ENCODE data around the gene TMEM17.

TMEM17 gene

GRCh38 chr2:62525549-62526269 is 19.7 kb upstream of the TMEM17 start:
- TF ChIP-seq, protein P1, sequence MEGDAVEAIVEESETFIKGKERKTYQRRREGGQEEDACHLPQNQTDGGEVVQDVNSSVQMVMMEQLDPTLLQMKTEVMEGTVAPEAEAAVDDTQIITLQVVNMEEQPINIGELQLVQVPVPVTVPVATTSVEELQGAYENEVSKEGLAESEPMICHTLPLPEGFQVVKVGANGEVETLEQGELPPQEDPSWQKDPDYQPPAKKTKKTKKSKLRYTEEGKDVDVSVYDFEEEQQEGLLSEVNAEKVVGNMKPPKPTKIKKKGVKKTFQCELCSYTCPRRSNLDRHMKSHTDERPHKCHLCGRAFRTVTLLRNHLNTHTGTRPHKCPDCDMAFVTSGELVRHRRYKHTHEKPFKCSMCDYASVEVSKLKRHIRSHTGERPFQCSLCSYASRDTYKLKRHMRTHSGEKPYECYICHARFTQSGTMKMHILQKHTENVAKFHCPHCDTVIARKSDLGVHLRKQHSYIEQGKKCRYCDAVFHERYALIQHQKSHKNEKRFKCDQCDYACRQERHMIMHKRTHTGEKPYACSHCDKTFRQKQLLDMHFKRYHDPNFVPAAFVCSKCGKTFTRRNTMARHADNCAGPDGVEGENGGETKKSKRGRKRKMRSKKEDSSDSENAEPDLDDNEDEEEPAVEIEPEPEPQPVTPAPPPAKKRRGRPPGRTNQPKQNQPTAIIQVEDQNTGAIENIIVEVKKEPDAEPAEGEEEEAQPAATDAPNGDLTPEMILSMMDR (IDR thresholded peaks at IDR 0.05): no peak

DNA sequence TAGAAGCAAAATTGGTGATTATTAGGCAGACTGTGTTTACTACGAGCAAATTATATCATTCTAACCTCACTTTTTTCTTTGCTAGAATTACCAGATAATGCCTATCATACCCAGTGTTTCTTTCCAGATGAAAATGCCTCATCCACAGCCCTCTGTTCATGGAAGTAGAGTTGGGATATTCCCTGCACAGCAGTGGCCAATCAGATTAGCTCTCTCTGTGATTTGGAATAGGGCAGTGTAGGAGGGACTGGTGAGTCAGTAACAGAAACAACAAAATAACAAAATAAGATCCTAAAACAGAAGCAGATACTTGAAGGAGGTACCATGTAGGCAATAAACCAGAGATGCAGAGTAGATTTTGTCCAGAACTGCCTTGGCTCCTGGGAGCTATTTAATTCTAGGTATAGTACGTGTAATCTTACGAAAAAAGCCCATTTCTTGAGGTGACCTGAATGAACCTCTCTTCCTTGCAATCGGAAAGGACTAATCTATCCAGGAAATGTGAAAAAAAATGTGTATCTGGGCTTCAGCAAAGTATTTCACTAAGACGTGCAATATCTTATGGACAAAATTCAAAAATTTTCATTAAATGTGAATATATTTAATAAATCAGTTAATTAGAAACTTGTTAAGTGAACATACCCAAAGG is 18.4 kb upstream of the TMEM17 start:
- TF ChIP-seq, protein P1 (IDR thresholded peaks at IDR 0.05): no peak

DNA sequence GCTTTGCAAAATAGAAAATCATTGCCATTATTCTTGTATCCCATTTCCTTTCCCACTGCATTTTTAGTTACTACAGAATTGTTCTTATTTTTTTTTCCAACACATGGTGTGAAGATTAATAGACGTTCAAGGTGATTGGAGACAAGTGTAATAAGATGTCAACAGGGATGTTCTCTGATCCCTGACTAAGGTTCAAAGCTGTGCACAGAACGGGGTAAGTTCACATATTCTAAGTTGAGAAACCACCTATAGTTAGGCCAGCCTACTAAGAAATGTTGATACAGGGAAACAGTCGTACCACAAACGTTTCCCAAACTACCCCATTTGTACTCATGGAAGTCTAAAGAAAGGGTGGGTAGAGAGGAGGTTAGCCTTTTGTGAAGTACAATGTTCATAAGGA is 6.4 kb upstream of the TMEM17 start:
- TF ChIP-seq, protein P1 (IDR thresholded peaks at IDR 0.05): no peak

DNA sequence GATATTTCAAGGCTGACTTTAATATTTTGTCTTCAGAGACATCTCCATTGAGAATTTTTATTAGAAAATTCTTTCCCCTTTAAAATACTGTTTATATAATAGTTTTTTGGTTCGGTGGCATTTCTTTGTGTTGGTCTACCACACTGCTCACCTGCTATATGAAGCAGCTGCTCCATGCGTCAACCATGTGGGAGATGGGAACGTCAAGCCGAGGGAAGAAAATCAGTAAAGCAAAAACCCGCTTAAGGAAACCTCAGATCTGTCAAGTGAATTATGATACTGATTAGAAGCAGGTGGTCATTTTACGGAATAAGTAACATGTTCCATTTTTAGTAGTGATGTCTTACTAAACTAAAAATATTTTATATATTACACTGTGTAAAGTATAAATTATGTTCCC is 5.6 kb upstream of the TMEM17 start:
- TF ChIP-seq, protein P1 (IDR thresholded peaks at IDR 0.05): no peak

GRCh38 chr2:62506421-62506750 is 391 bp upstream of the TMEM17 start:
- TF ChIP-seq, protein P1 (IDR thresholded peaks at IDR 0.05): no peak

GRCh38 chr2:62505109-62505749 is 766 bp downstream of the TMEM17 start:
- TF ChIP-seq, protein P1 (IDR thresholded peaks at IDR 0.05): no peak

- TF ChIP-seq, protein P1 (IDR thresholded peaks at IDR 0.05): no peak
Observed at GRCh38 chr2:62504657-62505056, 1.3 kb downstream of the TMEM17 start.
